MM.1S (cell line): ENCODE results near the gene FEZ2.

ENCODE experiments used
- CTCF ChIP-seq: fragments of 300-600 bp; sonication (generic); IDR thresholded peaks from 2 replicates; pipeline ENCODE4 v1.5.1; 2016; ENCODE audit warnings: antibody characterized with exemption, low read length, mixed read lengths
- EZH2 ChIP-seq: fragments of 300-600 bp; sonication (generic); optimal IDR thresholded peaks from 2 replicates; pipeline ENCODE3; 2017; ENCODE audit warnings: low read depth, mild to moderate bottlenecking, antibody characterized with exemption, low read length, mixed read lengths

- TF ChIP-seq CTCF: no peak
- TF ChIP-seq EZH2: no peak
These were observed 59.6 kb downstream of the FEZ2 start for GRCh38 chr2:36538335-36538734.
